Fibroblast of mammary gland (primary cell): ENCODE results near the gene KCNJ9.

Experiments
- DNase-seq: peaks from one replicate; pipeline ENCODE4 v3.0.0-alpha.2; 2010; ENCODE audit warnings: low read depth
- H3K4me3 ChIP-seq: 2 replicates; pipeline ENCODE4 v1.5.1; 2011; ENCODE audit warnings: low read depth, mild to moderate bottlenecking, low read length, moderate library complexity; ENCODE audit not compliant: control insufficient read depth
- CTCF ChIP-seq: conservative IDR thresholded peaks from 2 replicates; pipeline ENCODE4 v1.5.1; 2011; ENCODE audit warnings: low read depth, low read length, inconsistent platforms; ENCODE audit not compliant: control insufficient read depth, insufficient read depth

The KCNJ9 gene

GRCh38 chr1:160084771-160085321 is 3.5 kb downstream of the KCNJ9 start:
- no peak overlapping the region for H3K4me3 ChIP-seq
- TF ChIP-seq CTCF, result no peak
- DNase-seq, result no peak

DNA sequence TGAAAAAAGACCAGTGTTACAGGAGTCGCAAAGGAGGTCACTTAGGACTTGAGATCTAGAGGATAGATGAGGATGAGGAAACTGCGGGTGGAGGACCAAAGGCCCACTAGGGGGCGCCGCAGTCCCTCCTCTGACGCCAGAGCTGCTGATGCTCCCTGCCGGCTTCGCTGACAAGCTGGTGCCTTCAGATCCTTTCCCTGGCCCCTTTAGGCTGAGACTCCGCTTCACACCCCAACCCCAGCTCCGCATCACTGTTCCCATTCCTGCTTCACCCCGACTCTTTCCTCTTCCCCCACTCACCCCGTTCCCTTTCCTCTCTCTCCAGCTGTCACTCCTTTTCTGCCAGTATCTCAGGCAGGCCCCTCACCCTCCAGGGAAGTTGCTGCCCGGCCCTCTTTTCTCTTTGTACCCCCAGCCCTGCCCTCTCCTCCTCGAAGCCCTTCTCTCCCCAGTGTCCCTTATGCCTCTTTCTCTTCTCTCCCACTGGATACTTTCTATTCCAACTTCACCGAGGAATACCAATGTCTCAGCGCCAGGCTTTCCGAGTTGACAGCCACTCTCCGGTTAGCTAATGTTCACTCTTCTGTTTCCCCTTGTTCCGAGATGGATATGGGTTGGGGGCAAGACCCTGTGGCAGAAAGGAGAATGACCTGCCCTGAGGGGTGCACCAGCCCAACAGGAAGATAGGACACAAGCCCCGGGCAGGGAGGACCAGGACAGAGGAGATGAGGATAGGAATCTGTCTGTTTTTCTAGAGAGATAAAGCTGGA is 4.5 kb downstream of the KCNJ9 start:
- H3K4me3 ChIP-seq, result no peak overlapping the region
- peak; percentile 91 for TF ChIP-seq CTCF
- peak; percentile 64 for DNase-seq

- TF ChIP-seq CTCF, result no peak
- no peak overlapping the region for H3K4me3 ChIP-seq
- DNase-seq, result no peak
These were observed 5.1 kb downstream of the KCNJ9 start for GRCh38 chr1:160086456-160086892.

DNA sequence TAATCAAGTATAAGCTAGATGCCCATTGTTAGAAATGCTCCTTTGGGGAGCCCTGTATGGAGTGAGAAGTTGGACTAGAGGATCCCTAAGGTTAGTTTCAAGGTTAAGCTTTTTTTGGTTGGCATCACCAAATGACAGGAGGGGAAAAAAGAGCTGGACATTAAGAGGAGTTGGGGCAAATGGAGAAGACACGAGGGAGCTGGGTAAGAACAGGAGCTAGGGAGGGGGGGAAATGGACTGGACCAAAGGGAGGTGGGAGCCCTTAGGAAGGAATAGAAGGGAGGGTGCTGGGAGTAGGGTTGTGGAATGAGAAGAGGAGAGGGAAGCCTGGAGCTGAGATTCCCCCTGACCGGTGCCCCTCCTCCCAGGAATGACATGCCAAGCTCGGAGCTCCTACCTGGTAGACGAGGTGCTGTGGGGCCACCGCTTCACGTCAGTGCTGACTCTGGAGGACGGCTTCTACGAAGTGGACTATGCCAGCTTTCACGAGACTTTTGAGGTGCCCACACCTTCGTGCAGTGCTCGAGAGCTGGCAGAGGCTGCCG is 5.9 kb downstream of the KCNJ9 start:
- H3K4me3 ChIP-seq, result no peak overlapping the region
- no peak for TF ChIP-seq CTCF

DNA sequence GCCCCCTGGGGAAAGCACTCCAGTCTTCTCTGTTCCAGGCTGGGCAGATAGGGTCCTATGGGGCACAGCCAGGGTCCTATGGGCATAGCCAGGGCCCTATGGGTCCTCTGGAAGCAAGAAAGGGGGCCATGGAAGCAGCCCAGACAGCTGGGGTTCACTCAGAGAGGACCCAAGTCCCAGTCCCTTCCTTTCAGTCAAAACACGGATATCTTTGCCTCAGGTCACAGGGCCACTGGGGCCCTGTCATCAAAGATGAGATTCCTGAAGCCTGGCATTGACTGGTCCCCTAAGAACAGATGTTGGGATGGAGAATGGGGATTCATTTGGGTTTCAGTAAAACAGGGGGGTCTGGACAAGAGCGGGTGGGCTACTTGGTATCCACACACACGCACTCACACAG is 8.5 kb downstream of the KCNJ9 start:
- no peak for TF ChIP-seq CTCF
- no peak for DNase-seq
- no peak overlapping the region for H3K4me3 ChIP-seq

More for the DNA sequence above, 5.9 kb downstream of the KCNJ9 start:
- DNase-seq, result no peak

- no peak for TF ChIP-seq CTCF
- no peak for DNase-seq
These were observed 9.4 kb downstream of the KCNJ9 start for GRCh38 chr1:160090760-160091159.

More at GRCh38 chr1:160090760-160091159, 9.4 kb downstream of the KCNJ9 start:
- H3K4me3 ChIP-seq, result no peak overlapping the region
